Upper lobe of left lung (tissue), 6 donors: Measurements from ENCODE around the gene LAMP1. TPM values are rescaled to one million over a fixed set of nuclear protein-coding genes. Genes with fewer than 3 reads are reported as not detected.
"Not testable (repeated sequence)": the region's sequence is repeated elsewhere in the genome, so short reads cannot be mapped to it uniquely, and the experiment has no call there.

Experiments
- ATAC-seq, 2 donors: fragments of 200-7000 bp; cut with Tn5 transposase; one replicate each; pipeline ENCODE4 v1.9.1; 2022; ENCODE audit warnings: mild to moderate bottlenecking in 2 of 2, moderate library complexity in 2 of 2; ENCODE audit not compliant: low FRiP score in 2 of 2
- DNase-seq, 2 donors: peaks; one replicate each; pipeline ENCODE4 v3.0.0-alpha.2; 2019 to 2020
- H3K27ac ChIP-seq, 4 donors: fragments of 200-600 bp; sonication (generic); one replicate each; pipeline ENCODE4 v1.5.1; 2016 to 2019
- H3K27me3 ChIP-seq, 4 donors: fragments of 200-600 bp; sonication (generic); one replicate each; pipeline ENCODE4 v1.5.1; 2017 to 2019
- H3K36me3 ChIP-seq, 4 donors: fragments of 200-600 bp; sonication (generic); one replicate each; pipeline ENCODE4 v1.5.1; 2016 to 2019
- H3K4me1 ChIP-seq, 4 donors: fragments of 200-600 bp; sonication (generic); one replicate each; pipeline ENCODE4 v1.5.1; 2018 to 2019
- H3K4me3 ChIP-seq, 4 donors: fragments of 200-600 bp; sonication (generic); one replicate each; pipeline ENCODE4 v1.5.1; 2017 to 2019; ENCODE audit warnings: mild to moderate bottlenecking in 2 of 4, moderate library complexity in 1 of 4
- H3K9me3 ChIP-seq, 4 donors: fragments of 200-600 bp; sonication (generic); one replicate each; pipeline ENCODE4 v1.5.1; 2018 to 2019
- EP300 ChIP-seq, 4 donors: sonication (generic); formaldehyde crosslinking; IDR thresholded peaks; one replicate each; pipeline ENCODE4 v1.5.1; 2017; ENCODE audit warnings: antibody characterized with exemption in 4 of 4, control low read depth in 2 of 4
- POLR2A ChIP-seq, 4 donors: fragments of 450-650 bp; IDR thresholded peaks; one replicate each; pipeline ENCODE4 v1.5.1; 2016 to 2017; ENCODE audit warnings: antibody characterized with exemption in 4 of 4, mild to moderate bottlenecking in 2 of 4
- POLR2AphosphoS5 ChIP-seq, 2 donors: sonication (generic); formaldehyde crosslinking; IDR thresholded peaks; one replicate each; pipeline ENCODE4 v1.5.1; 2017; ENCODE audit warnings: antibody characterized with exemption in 2 of 2
- WGBS, 2 donors: methylation state at CpG; one replicate each; pipeline ENCODE4 v1.1.5; 2017 to 2018; 5-methylcytosine and 5-hydroxymethylcytosine counted together
- total RNA-seq, 6 donors: library from RNA; depleted of rRNA in 4 of 6; stranded (reverse); fragments of >200 nt in 4 of 6; gene quantifications; one replicate each; pipeline versions ENCODE4 v1.1.0 to v1.2.1, GENCODE V29; 2016 to 2021
- TF ChIP-seq, protein P1 (sequence below), 6 experiments: fragments of 450-650 bp in 4 of 6; fragments of 200-600 bp in 2 of 6; sonication (generic) in 2 of 6; IDR thresholded peaks; one replicate each; pipeline ENCODE4 v1.5.1; 2016 to 2019; ENCODE audit warnings: antibody characterized with exemption in 6 of 6
- donor health status: DM: no; HTN: no; CAD: no; lungs with moderate emphysema.
- donor health status: DM: no; HTN: yes; CAD: no; lungs with severe emphysema.

The LAMP1 gene
- total RNA-seq, 6 donors from 2014 or later: 80.7 to 394 (median 236) TPM

DNA sequence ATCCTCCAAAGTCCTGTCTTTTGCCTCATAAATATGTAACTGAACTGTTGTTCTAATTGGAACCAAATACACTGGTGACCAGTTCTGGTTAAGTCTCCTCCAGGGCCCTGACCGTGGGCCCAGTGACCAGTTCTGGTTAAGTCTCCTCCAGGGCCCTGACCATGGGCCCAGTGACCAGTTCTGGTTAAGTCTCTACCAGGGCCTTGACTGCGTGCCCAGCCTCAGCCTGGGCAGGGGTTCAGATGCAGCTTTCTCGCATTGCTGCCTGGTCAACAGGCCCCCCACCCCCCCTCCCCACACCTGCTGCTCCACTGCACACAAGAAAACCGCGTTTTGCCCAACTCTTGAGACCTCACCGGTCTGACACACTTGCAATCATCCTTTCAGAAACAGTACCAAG is 70.7 kb downstream of the LAMP1 start:
- WGBS, 2 donors: 66 to 75% methylated on average over 5 to 6 of the region's 6 CpGs
- no peaks in the 10 kb centered on the region for H3K9me3 ChIP-seq
- no peak overlapping the region for H3K4me3 ChIP-seq
- no peaks in the 10 kb centered on the region for H3K36me3 ChIP-seq
- peaks cover 0 to 8% (median 2%) of the 10 kb centered on the region in 4 donors for H3K27me3 ChIP-seq
- TF ChIP-seq, protein P1, sequence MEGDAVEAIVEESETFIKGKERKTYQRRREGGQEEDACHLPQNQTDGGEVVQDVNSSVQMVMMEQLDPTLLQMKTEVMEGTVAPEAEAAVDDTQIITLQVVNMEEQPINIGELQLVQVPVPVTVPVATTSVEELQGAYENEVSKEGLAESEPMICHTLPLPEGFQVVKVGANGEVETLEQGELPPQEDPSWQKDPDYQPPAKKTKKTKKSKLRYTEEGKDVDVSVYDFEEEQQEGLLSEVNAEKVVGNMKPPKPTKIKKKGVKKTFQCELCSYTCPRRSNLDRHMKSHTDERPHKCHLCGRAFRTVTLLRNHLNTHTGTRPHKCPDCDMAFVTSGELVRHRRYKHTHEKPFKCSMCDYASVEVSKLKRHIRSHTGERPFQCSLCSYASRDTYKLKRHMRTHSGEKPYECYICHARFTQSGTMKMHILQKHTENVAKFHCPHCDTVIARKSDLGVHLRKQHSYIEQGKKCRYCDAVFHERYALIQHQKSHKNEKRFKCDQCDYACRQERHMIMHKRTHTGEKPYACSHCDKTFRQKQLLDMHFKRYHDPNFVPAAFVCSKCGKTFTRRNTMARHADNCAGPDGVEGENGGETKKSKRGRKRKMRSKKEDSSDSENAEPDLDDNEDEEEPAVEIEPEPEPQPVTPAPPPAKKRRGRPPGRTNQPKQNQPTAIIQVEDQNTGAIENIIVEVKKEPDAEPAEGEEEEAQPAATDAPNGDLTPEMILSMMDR (IDR thresholded peaks at IDR 0.05): no peak
- TF ChIP-seq POLR2AphosphoS5 (IDR thresholded peaks at IDR 0.05): no peak
- TF ChIP-seq EP300 (IDR thresholded peaks at IDR 0.05): no peak
- TF ChIP-seq POLR2A (IDR thresholded peaks at IDR 0.05): no peak
- peaks cover 0 to 18% (median 11%) of the 10 kb centered on the region in 4 donors for H3K4me1 ChIP-seq
- no peak overlapping the region for H3K27ac ChIP-seq
- no peak for ATAC-seq
- no peak for DNase-seq

DNA sequence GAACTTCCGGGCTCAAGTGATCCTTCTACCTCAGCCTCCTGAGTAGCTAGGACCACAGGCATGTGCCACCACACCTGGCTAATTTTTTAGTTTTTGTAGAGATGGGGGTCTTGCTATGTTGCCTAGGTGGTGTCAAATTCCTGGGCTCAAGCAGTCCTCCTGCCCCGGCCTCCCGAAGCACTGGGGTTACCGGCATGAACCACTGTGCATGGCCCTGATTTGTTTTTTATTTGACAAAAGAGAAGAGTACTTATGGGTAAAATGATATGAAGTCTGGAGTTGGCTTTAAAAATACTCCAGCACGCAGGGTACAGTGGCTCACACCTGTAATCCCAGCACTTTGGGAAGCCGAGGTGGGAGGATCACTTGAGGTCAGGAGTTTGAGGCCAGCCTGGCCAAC is 71.3 kb downstream of the LAMP1 start:
- not testable (repeated sequence) for H3K27me3 ChIP-seq, H3K9me3 ChIP-seq, DNase-seq, H3K27ac ChIP-seq, H3K4me3 ChIP-seq, ATAC-seq, H3K36me3 ChIP-seq
- 83 to 94% methylated on average over 6 of the region's 6 CpGs for WGBS, 2 donors
- H3K4me1 ChIP-seq: peaks cover 0 to 12% (median 6%) of the 10 kb centered on the region in 4 donors

- Histone ChIP-seq H3K36me3 (no peaks in the 10 kb centered on the region), H3K4me3 (no peak overlapping the region), H3K4me1 (peaks cover 0 to 6% (median 4%) of the 10 kb centered on the region in 4 donors), H3K27me3 (peaks cover 0 to 2% (median 0%) of the 10 kb centered on the region in 4 donors), H3K9me3 (no peaks in the 10 kb centered on the region), H3K27ac (no peak overlapping the region)
- DNase-seq (peak in 1 of 2 donors; percentile 70), ATAC-seq (no peak)
- WGBS, 2 donors: 87 to 92% methylated on average over 27 to 29 of the region's 29 CpGs
- TF ChIP-seq EP300 (IDR thresholded peaks at IDR 0.05) (no peak), POLR2A (IDR thresholded peaks at IDR 0.05) (no peak), POLR2AphosphoS5 (IDR thresholded peaks at IDR 0.05) (no peak)
- TF ChIP-seq, protein P1 (IDR thresholded peaks at IDR 0.05): no peak
Observed at GRCh38 chr13:113369189-113369588, 72.2 kb downstream of the LAMP1 start.

GRCh38 chr13:113369881-113370280 is 72.8 kb downstream of the LAMP1 start:
- TF ChIP-seq, protein P1 (IDR thresholded peaks at IDR 0.05): no peak
- Histone ChIP-seq H3K27me3 (peaks cover 0 to 1% (median 0%) of the 10 kb centered on the region in 4 donors), H3K9me3 (no peaks in the 10 kb centered on the region), H3K4me3 (no peak overlapping the region), H3K36me3 (no peaks in the 10 kb centered on the region), H3K4me1 (peaks cover 0 to under 1% (median 0%) of the 10 kb centered on the region in 4 donors), H3K27ac (no peak overlapping the region)
- 89% methylated on average over 8 to 10 of the region's 10 CpGs for WGBS, 2 donors
- ATAC-seq (no peak), DNase-seq (no peak)

DNA sequence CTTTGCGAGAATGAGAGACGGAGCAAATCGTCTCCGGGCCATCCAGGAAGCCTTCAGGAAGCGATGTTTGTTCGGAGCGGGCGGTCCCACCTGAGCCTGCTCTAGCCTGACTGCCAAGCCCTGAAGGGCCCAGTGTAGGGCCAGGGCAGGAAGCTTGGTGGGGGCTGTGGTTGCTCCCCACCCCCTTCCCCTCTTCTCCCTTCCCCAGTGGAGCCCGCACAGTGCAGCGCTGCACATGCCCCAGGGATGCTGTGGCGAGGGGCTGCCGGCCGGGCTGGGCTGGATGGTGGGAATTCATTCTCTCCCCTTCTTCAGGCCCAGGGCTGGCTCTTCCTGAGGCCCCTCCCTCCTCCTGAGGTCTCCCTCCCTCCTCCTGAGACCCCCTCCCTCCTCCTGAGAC is 74.0 kb downstream of the LAMP1 start:
- DNase-seq: peak in 1 of 2 donors; percentile 57
- no peaks in the 10 kb centered on the region for H3K36me3 ChIP-seq
- 58 to 66% methylated on average over 8 to 13 of the region's 13 CpGs for WGBS, 2 donors

GRCh38 chr13:113371701-113372100 is 74.7 kb downstream of the LAMP1 start:
- DNase-seq, H3K27ac ChIP-seq, H3K4me1 ChIP-seq, ATAC-seq, H3K4me3 ChIP-seq, H3K9me3 ChIP-seq, H3K27me3 ChIP-seq, H3K36me3 ChIP-seq: not testable (repeated sequence)
- 89 to 100% methylated on average over 3 of the region's 3 CpGs for WGBS, 2 donors

More for the DNA sequence above, 74.0 kb downstream of the LAMP1 start:
- Histone ChIP-seq H3K4me1 (no peaks in the 10 kb centered on the region), H3K9me3 (no peaks in the 10 kb centered on the region), H3K4me3 (no peak overlapping the region), H3K27ac (no peak overlapping the region), H3K27me3 (no peaks in the 10 kb centered on the region)
- no peak for ATAC-seq
- no peak for TF ChIP-seq POLR2A (IDR thresholded peaks at IDR 0.05)
- no peak for TF ChIP-seq POLR2AphosphoS5 (IDR thresholded peaks at IDR 0.05)
- TF ChIP-seq, protein P1 (IDR thresholded peaks at IDR 0.05): no peak
- no peak for TF ChIP-seq EP300 (IDR thresholded peaks at IDR 0.05)
